ENCODE measurements around the gene OMP.

The OMP gene

DNA sequence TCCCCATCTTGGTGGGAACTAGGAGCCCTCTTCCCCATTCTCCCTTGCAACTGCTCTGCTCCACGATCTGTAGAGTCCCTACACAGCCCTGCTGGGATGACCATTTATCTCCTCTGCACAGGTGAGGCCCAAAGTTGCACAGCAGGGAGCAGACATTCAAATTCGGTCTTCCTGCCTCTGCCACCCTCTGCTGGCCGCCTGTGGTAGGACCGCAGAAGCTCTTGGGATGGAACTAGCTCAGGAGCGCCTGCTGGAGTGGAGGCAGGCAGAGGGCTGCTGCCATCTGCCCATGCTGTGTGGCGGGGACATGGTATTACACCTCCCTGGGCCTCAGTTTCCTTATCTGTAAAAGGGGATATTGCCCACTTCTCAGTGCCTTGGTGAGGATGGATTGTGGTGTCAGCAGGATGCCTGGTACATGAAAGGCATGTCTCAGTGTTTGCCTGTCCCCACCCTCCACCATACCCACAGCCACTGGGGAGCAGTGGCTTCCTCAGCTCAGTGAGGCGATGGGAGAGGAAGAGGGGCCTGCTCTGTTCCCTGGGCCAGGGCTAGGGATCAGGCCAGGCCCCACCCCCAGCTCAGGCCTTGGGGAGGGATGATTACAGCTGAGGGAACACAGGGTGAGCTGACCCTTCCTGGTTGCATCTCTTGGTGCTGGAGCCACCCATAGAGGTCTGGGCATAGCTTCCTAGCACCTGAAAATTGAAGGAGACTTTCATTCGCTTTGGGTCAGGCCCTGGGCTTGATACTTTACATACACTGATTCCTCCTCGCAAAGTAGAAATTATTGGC is 11.3 kb upstream of the OMP start:
- ChIA-PET POLR2A (interaction anchor here (0.9 kb wide), 1 partner anchor 25 kb away, joined by 3 read pairs; the partner anchor contains the start of gene CAPN5), CTCF (interaction anchor here (0.6 to 11.9 kb wide), 33 partner anchors 11 to 528 kb away, joined by 3 to 320 read pairs (median 8); partner anchors contain the start of genes CAPN5, MYO7A and OMP)
- TF ChIP-seq, protein P1, sequence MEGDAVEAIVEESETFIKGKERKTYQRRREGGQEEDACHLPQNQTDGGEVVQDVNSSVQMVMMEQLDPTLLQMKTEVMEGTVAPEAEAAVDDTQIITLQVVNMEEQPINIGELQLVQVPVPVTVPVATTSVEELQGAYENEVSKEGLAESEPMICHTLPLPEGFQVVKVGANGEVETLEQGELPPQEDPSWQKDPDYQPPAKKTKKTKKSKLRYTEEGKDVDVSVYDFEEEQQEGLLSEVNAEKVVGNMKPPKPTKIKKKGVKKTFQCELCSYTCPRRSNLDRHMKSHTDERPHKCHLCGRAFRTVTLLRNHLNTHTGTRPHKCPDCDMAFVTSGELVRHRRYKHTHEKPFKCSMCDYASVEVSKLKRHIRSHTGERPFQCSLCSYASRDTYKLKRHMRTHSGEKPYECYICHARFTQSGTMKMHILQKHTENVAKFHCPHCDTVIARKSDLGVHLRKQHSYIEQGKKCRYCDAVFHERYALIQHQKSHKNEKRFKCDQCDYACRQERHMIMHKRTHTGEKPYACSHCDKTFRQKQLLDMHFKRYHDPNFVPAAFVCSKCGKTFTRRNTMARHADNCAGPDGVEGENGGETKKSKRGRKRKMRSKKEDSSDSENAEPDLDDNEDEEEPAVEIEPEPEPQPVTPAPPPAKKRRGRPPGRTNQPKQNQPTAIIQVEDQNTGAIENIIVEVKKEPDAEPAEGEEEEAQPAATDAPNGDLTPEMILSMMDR (IDR thresholded peaks at IDR 0.05; ENCODE audit: insufficient read depth, low read length, missing control alignments), result peak; percentile 97
- no peak for DNase-seq (ENCODE audit: low read depth, low spot score)
- H3K4me3 ChIP-seq (ENCODE audit: low read depth, low read length), result no peak overlapping the region

DNA sequence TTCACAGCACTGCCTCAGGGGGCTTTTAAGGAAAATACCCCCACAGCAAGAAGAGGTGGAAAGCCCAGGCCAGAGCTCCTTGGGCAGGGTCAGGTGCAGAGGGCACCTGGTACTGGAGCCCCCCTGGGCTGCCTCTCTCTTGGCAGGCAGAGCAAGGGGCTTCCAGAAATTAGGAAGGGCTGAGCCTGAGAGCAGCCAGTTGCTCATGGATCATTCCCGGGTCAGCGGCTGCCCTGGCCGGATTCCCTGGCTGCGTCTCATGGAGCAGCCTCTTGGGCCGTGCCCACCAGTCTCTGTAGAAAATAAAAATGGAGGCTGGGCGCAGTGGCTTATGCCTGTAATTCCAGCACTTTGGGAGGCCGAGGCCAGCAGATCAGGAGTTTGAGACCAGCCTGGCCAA is 10.3 kb upstream of the OMP start:
- ChIA-PET CTCF (interaction anchor here (0.9 to 11.9 kb wide), 19 partner anchors 12 to 465 kb away, joined by 3 to 320 read pairs (median 17); partner anchors contain the start of genes CAPN5, MYO7A and OMP), POLR2A (no interaction called here)
- TF ChIP-seq, protein P1 (IDR thresholded peaks at IDR 0.05; ENCODE audit: insufficient read depth, low read length, missing control alignments), result no peak
- no peak for DNase-seq (ENCODE audit: low read depth, low spot score)
- no peak overlapping the region for H3K4me3 ChIP-seq (ENCODE audit: low read depth, low read length)

DNA sequence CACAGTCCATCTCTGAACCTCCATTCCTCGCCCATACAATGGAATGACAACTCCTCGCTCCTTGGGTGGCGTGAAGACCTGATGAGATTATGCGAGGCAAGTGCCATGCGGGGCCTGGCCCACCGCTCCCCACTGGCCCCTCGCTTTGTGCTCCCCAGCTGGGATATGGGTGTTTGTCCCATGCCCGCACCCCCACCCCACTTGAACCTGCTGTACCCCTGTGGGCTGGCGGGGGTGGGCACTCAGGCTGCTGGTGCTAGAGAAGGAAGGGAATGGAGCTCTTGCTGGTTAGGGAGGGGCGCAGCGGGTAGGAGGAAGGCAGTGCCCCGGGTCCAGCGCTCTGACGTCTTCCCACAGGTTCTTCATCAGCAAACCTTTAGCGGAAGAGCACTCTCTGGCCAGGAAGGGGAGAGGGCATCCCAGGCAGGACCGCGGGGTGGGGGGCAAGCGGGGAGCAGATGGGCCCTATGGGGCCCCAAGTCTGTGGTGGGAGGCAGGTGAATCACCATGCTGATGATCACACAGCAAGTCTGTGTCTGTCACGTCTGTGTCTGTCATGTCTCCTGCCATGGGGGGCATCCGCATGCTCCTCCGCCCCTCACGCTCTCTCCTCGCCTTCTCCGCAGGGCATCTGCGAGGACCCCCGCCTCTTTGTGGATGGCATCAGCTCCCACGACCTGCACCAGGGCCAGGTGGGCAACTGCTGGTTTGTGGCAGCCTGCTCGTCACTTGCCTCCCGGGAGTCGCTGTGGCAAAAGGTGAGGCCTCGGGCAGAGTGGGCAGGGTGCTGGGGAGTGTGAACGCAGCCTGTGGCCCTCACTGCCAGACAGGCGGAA is 9.4 kb upstream of the OMP start:
- H3K4me3 ChIP-seq (ENCODE audit: low read depth, low read length), result no peak overlapping the region
- DNase-seq (ENCODE audit: low read depth, low spot score), result no peak
- POLR2A ChIA-PET, result no interaction called here
- TF ChIP-seq, protein P1 (IDR thresholded peaks at IDR 0.05; ENCODE audit: insufficient read depth, low read length, missing control alignments), result no peak
- CTCF ChIA-PET, result interaction anchor here (0.9 to 11.9 kb wide), 14 partner anchors 13 to 455 kb away, joined by 3 to 320 read pairs (median 25); partner anchors contain the start of genes CAPN5, MYO7A and OMP

DNA sequence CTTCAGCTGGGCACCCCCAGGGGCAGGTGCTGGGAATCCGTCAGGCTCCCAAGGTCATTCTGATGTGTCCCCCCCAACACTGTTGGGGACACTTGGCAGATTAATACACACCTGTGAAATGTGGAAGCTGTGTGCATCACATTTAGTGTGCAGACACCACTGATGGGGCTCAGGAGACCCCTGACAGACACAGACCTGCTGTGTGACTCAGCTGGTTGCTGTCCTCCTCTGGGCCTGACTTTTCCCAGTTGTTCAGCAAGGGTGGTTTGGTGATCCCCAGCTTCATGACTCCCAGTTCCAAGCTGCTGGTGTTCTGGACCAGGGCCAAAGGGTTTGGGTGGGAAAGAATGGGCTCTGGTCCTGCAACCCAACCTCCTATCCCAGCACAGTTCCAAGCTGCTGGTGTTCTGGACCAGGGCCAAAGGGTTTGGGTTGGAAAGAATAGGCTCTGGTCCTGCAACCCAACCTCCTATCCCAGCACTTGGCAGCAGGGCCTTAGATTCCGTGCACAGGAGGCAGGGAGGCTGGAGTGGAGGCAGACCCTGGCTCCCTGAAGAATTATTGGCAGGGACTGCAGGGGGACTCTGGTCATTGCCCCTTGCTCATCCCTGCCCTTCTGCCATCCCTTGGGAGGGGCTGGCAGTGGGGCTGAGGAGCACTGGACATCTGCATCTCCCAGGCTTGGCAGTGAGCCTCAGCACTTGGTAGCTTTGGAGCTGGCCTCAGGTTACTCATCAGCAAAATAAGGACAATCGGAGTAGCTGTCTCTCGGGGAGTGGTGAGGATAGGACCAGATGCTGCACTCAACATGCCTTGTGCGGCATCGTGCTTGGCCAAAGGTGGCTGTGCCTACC is 8.4 kb upstream of the OMP start:
- no peak for DNase-seq (ENCODE audit: low read depth, low spot score)
- ChIA-PET CTCF (interaction anchor here (1.4 to 11.9 kb wide), 7 partner anchors 14 to 93 kb away, joined by 3 to 320 read pairs (median 62); partner anchors contain the start of gene OMP), POLR2A (no interaction called here)
- H3K4me3 ChIP-seq (ENCODE audit: low read depth, low read length), result no peak overlapping the region
- TF ChIP-seq, protein P1 (IDR thresholded peaks at IDR 0.05; ENCODE audit: insufficient read depth, low read length, missing control alignments), result no peak

DNA sequence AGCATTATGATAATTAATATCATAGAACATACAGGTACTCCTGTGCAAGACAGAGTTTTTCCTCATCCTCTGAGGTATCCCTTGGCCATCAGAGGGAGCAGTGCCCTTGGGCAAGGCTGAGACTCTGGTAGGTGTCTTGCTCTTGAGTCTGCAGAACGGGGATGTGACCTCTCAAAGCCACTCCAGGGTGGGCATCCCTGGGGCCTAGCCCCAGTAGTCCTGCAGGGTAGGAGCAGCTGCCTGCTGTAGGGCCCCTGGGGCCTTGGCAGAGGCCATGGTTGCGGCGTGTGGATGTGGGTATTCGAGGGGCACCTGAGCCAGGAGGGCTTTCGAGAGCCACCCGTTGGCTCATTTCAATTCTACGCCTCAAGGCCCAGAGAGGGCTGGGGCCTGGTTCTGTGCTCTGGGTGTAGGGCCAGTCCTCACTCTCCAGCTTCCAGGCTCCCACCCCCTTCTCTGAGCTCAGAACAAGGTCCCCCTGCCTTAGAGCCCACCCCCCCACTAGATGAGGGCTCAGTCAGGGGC is 7.7 kb upstream of the OMP start:
- POLR2A ChIA-PET, result no interaction called here
- DNase-seq (ENCODE audit: low read depth, low spot score), result no peak
- CTCF ChIA-PET, result interaction anchor here (1.4 to 11.9 kb wide), 6 partner anchors 13 to 93 kb away, joined by 3 to 320 read pairs (median 86); partner anchors contain the start of gene OMP
- H3K4me3 ChIP-seq (ENCODE audit: low read depth, low read length), result no peak overlapping the region
- TF ChIP-seq, protein P1 (IDR thresholded peaks at IDR 0.05; ENCODE audit: insufficient read depth, low read length, missing control alignments), result no peak
